ENCODE data around the gene RBBP6. TPM values are rescaled to one million over a fixed set of nuclear protein-coding genes. Genes with fewer than 3 reads are reported as not detected.

Gene RBBP6
- total RNA-seq, 4 donors from 2014 or later, result 25.0 to 56.0 (median 53.0) TPM

DNA sequence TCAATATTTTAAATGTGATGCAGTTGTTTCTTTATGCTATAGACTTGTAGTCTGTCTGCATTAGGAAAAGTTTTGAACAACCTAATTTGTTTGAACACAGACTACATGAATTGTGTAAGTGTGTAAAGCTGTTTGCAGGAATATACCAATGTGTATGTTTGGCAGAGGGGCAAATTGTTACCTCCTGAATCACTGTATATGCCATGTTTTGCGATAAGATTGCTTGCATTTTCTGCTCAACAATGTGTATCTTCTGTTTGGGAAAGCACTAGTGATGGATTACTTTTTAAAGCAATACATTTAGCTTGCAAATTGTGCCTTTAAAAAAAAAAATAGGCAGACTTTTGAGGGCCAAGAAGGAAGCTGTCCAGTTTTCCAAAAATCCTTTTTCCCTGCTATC lies 14.6 kb downstream of the RBBP6 start:
- WGBS, 2 donors, result 69 to 89% methylated on average over 1 of the region's 1 CpG
- Histone ChIP-seq H3K9me3 (no peaks in the 10 kb centered on the region), H3K4me1 (peaks cover 0 to 18% (median 0%) of the 10 kb centered on the region in 3 donors), H3K27ac (no peak overlapping the region), H3K36me3 (peaks cover 0 to 87% (median 10%) of the 10 kb centered on the region in 3 donors), H3K4me3 (no peak overlapping the region), H3K27me3 (no peaks in the 10 kb centered on the region)
- DNase-seq, result no peak
- intact Hi-C loops (cut with DNase I), result no loop called here
- TF ChIP-seq, protein P1, sequence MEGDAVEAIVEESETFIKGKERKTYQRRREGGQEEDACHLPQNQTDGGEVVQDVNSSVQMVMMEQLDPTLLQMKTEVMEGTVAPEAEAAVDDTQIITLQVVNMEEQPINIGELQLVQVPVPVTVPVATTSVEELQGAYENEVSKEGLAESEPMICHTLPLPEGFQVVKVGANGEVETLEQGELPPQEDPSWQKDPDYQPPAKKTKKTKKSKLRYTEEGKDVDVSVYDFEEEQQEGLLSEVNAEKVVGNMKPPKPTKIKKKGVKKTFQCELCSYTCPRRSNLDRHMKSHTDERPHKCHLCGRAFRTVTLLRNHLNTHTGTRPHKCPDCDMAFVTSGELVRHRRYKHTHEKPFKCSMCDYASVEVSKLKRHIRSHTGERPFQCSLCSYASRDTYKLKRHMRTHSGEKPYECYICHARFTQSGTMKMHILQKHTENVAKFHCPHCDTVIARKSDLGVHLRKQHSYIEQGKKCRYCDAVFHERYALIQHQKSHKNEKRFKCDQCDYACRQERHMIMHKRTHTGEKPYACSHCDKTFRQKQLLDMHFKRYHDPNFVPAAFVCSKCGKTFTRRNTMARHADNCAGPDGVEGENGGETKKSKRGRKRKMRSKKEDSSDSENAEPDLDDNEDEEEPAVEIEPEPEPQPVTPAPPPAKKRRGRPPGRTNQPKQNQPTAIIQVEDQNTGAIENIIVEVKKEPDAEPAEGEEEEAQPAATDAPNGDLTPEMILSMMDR (IDR thresholded peaks at IDR 0.05), result no peak
- TF ChIP-seq POLR2A (IDR thresholded peaks at IDR 0.05), result no peak

DNA sequence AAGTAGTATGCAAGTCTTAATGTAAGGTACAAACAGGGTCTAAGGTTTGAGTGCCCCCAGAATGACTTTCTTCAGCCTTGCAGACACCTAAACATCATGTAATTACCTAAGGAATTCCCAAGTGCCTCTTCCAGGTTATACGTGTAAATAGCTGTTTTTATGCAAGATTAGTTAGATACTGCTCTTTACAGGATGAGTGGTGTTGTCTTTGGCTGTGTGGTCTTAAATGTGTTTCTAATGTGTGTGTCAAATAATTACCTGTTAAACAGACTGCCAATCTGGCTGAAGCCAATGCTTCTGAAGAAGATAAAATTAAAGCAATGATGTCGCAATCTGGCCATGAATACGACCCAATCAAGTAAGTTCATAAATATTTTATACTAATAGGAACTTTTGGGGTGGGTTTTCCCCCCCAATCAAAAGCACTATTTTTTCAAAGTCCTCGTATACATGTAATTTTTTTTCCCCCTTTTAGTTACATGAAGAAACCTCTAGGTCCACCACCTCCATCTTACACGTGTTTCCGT lies 16.0 kb downstream of the RBBP6 start:
- no peak overlapping the region for H3K4me3 ChIP-seq
- H3K4me1 ChIP-seq, result peaks cover 0 to 18% (median 0%) of the 10 kb centered on the region in 3 donors
- intact Hi-C loops (cut with DNase I), result no loop called here
- H3K27ac ChIP-seq, result no peak overlapping the region
- no peak for DNase-seq
- H3K9me3 ChIP-seq, result no peaks in the 10 kb centered on the region
- peaks cover 3 to 88% (median 13%) of the 10 kb centered on the region in 3 donors for H3K36me3 ChIP-seq
- no peak for TF ChIP-seq POLR2A (IDR thresholded peaks at IDR 0.05)
- TF ChIP-seq, protein P1 (IDR thresholded peaks at IDR 0.05), result no peak
- 90 to 96% methylated on average over 6 of the region's 6 CpGs for WGBS, 2 donors
- H3K27me3 ChIP-seq, result no peaks in the 10 kb centered on the region

DNA sequence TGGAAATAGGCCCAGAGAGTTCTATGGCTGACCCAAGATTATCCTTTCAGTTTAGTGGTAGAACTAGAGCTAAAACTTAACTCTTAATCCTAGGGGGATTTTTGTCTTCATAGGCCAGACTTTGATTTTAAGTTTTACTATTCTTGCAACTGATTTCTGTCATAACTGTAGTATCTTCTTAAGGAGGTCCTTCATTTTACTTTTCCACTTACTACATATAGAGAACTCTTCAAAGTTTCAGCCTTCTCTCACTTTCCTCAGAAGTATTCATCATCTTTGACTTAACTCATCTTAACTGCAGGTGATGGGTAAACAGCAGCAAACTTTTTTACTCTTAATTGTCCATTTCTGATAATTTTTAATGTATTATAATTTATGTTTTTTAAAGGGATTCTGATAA lies 23.4 kb downstream of the RBBP6 start:
- Histone ChIP-seq H3K4me3 (no peak overlapping the region), H3K36me3 (peaks cover 19 to 100% (median 47%) of the 10 kb centered on the region in 3 donors), H3K9me3 (no peaks in the 10 kb centered on the region), H3K27me3 (no peaks in the 10 kb centered on the region), H3K4me1 (no peaks in the 10 kb centered on the region), H3K27ac (no peak overlapping the region)
- intact Hi-C loops (cut with DNase I), result loop anchor here (10.0 kb wide), 1 partner anchor 252 kb away; no protein-coding TSS in a partner anchor
- no peak for TF ChIP-seq POLR2A (IDR thresholded peaks at IDR 0.05)
- TF ChIP-seq, protein P1 (IDR thresholded peaks at IDR 0.05), result no peak
- DNase-seq, result no peak

DNA sequence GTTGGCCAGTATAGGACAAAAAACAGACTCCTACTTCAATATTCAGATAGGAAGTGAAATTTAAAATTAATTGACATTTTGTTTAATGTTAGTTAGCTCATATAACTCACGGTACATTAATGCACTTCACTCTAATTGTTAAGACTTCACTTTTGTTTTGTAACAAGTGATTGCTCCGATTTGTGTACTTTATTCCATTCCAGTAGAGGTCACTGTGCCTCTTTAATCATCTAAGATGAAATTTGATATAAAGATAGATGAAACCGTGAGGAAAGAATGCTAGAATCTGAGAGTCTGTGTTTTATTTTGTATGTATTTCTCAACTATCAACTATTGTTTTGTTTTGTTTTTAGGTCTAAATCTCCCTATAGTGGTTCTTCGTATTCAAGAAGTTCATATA lies 29.0 kb downstream of the RBBP6 start:
- intact Hi-C loops (cut with DNase I), result loop anchor here (10.0 kb wide), 1 partner anchor 246 kb away; no protein-coding TSS in a partner anchor
- no peak for TF ChIP-seq POLR2A (IDR thresholded peaks at IDR 0.05)
- TF ChIP-seq, protein P1 (IDR thresholded peaks at IDR 0.05), result peak in 2 of 6 experiments; percentile 10 to 40
- Histone ChIP-seq H3K27me3 (no peaks in the 10 kb centered on the region), H3K9me3 (no peaks in the 10 kb centered on the region), H3K27ac (no peak overlapping the region), H3K4me3 (no peak overlapping the region), H3K4me1 (no peaks in the 10 kb centered on the region), H3K36me3 (peaks cover 27 to 93% (median 49%) of the 10 kb centered on the region in 3 donors)
- WGBS, 2 donors, result 64 to 71% methylated on average over 4 of the region's 4 CpGs
- no peak for DNase-seq

DNA sequence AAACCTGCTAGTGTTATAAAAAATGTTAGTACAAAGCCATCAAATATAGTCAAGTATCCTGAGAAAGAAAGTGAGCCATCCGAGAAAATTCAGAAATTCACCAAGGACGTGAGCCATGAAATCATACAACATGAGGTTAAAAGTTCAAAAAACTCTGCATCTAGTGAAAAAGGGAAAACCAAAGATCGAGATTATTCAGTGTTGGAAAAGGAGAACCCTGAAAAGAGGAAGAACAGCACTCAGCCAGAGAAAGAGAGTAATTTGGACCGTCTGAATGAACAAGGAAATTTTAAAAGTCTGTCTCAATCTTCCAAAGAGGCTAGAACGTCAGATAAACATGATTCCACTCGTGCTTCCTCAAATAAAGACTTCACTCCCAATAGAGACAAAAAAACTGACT lies 31.7 kb downstream of the RBBP6 start:
- Histone ChIP-seq H3K27ac (no peak overlapping the region), H3K9me3 (no peaks in the 10 kb centered on the region), H3K27me3 (no peaks in the 10 kb centered on the region), H3K4me1 (no peaks in the 10 kb centered on the region), H3K4me3 (no peak overlapping the region), H3K36me3 (peaks cover 18 to 66% (median 29%) of the 10 kb centered on the region in 3 donors)
- DNase-seq, result no peak
- 81 to 82% methylated on average over 6 of the region's 6 CpGs for WGBS, 2 donors
- intact Hi-C loops (cut with DNase I), result no loop called here
- TF ChIP-seq, protein P1 (IDR thresholded peaks at IDR 0.05), result no peak
- no peak for TF ChIP-seq POLR2A (IDR thresholded peaks at IDR 0.05)

All from esophagus squamous epithelium (tissue), 5 donors.